HL-60 (cell line): ENCODE measurements around the gene TTC39A.

Source experiments
- CTCF ChIP-seq: IDR thresholded peaks from one replicate; pipeline ENCODE4 v1.5.1; 2011; ENCODE audit warnings: low read length, control low read depth, inconsistent platforms; ENCODE audit not compliant: insufficient read depth
- GABPA ChIP-seq: IDR thresholded peaks from 2 replicates; pipeline ENCODE4 v1.6.1; 2012; ENCODE audit warnings: low read depth
- POLR2AphosphoS5 ChIP-seq: IDR thresholded peaks from 2 replicates; pipeline ENCODE4 v1.6.1; 2012; ENCODE audit warnings: low read depth
- REST ChIP-seq: IDR thresholded peaks from 2 replicates; pipeline ENCODE4 v1.6.1; 2012; ENCODE audit warnings: low read depth; ENCODE audit not compliant: insufficient replicate concordance

DNA sequence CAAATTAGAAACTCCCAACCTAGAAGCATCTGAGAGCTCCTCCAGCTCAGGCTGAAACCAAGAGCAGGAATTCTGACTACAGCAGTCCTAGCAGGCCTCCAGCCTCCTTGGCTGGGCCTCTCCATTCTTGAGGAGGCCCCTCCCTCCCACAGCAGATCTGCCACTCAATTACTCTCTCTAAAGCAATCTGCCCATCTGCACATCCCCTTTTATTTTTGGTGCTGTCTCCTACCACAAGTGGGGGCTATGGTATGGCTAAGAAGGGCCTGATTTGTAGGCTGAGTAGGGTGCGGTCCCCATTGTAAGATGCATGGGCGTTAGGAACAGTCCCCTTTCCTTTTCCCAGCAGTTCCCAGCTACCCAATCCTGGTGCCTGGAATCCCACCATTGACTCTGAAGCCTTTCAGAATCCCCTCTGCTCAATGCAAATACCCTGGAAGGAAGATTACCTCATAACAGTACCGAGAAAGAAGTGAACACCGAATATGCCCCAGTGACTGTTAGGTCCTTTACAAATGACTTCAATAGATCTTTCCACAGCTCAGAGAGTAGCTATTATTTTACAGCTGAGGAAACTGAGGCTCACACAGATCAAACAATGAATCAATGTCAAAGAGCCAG, 11.6 kb upstream of the TTC39A start:
- no peak for TF ChIP-seq CTCF
- no peak for TF ChIP-seq REST
- TF ChIP-seq GABPA, result no peak
- TF ChIP-seq POLR2AphosphoS5, result no peak
